Activated naive CD8-positive, alpha-beta T cell treated with anti-CD3 and anti-CD28 coated beads, Interleukin-2, amount 50 U/mL, for 16 hours (primary cell): ENCODE results near the gene PRKG2.
"Not testable (repeated sequence)": the region's sequence is repeated elsewhere in the genome, so short reads cannot be mapped to it uniquely, and the experiment has no call there.

Source experiments
- DNase-seq: peaks from one replicate; pipeline ENCODE4 v3.0.0-alpha.2; 2020; ENCODE audit warnings: low read depth, low spot score

The PRKG2 gene, protein sequence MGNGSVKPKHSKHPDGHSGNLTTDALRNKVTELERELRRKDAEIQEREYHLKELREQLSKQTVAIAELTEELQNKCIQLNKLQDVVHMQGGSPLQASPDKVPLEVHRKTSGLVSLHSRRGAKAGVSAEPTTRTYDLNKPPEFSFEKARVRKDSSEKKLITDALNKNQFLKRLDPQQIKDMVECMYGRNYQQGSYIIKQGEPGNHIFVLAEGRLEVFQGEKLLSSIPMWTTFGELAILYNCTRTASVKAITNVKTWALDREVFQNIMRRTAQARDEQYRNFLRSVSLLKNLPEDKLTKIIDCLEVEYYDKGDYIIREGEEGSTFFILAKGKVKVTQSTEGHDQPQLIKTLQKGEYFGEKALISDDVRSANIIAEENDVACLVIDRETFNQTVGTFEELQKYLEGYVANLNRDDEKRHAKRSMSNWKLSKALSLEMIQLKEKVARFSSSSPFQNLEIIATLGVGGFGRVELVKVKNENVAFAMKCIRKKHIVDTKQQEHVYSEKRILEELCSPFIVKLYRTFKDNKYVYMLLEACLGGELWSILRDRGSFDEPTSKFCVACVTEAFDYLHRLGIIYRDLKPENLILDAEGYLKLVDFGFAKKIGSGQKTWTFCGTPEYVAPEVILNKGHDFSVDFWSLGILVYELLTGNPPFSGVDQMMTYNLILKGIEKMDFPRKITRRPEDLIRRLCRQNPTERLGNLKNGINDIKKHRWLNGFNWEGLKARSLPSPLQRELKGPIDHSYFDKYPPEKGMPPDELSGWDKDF

DNA sequence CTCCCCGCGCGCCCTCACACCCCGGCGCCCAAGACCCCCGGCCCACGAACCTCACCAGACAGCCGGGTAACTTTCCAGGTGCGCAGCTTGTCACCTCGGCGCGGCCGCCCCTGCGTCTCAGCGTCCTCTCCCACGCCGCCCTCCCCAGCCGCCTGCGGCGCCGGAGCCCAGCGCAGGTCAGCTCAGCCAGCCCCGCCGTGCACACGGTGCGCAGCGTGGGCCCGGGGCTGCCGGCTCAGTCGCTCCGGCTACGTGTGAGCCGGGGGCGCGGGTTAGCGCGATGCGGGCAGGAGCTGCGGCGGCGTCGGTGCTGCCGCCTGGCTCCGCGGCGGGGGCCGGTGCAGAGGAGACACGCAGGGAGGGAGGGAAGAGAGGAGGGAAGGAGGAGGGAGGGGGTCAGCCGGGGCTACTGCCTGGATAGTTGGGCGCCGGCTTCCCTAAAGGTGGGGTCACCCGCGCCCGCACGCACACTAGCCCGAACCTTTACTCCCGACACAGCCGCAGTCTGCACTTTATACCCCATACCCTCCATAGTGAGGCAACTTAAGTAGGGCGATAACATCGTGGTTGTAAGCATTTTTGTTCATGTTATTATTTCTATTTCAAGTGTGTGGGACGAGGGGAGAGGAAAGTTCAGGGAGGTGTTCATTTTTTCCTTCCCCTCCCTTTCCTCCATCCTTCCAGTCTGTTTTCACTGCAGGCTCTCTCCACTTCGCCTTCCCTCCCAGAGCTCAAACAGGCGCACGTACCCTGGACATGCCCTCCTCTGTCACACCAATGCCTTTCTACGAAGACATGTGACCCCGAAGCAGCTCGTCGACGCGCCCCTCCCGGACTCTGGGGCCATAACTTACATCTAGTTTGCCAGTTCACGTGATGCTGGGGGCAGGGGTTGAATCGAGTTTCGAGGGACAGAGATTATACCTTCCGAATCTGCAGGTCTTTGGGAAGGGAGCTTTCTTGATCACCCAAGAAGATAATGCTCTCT, at the start of gene PRKG2:
PRKG2 (minus strand) TSS at position 342 of the 988 bp plus-strand sequence. CDS start 10,175 bp downstream, outside the sequence.
- no peak for DNase-seq

- DNase-seq = no peak
These were observed 45.5 kb upstream of the PRKG2 start for GRCh38 chr4:81260443-81261101.

- no peak for DNase-seq
These were observed 44.0 kb upstream of the PRKG2 start for GRCh38 chr4:81258841-81259550.

DNA sequence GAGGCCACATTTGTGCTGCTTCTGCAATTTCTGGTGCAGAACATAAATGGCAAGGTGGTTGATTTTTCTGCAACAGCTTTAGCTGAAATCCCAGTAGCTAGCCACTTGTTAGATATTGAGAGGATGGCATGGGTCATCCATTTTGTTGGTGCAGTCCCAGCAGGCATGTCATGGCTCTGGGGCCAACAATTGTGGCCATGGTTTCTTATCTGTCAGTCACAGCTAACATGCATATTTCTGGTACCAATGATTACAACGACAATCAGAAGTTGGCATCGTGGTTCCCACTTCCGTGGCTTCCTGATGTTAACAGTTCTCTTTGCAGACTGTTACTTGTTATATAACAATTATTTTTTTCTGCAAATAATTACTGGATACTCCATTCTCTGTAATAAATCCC, 42.8 kb upstream of the PRKG2 start:
- DNase-seq = no peak

DNA sequence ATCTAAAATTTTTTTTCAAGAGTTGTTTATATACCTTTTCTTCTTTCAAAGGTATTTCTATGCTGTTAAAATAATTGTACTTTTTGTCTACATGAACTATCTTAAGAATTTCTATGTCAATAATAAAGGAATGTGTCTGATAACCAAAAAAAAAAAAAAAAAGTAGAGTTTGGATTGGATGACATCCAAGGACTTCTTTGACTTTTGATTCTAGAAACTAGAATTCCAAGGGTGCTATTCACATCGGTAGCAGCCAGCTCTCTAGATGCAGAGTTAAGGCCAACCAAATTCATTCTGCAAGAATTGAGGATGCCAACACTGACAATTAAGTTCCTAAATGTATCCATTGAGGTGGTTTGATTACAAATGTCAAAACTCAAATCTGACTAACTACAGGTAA, 42.0 kb upstream of the PRKG2 start:
- no peak for DNase-seq

- no peak for DNase-seq
These were observed 41.3 kb upstream of the PRKG2 start for GRCh38 chr4:81256059-81256970.

GRCh38 chr4:81255524-81255923, 40.5 kb upstream of the PRKG2 start:
- no peak for DNase-seq

- no peak for DNase-seq
These were observed 35.4 kb upstream of the PRKG2 start for GRCh38 chr4:81250430-81250829.

- no peak for DNase-seq
These were observed 30.4 kb upstream of the PRKG2 start for GRCh38 chr4:81245218-81246009.

DNA sequence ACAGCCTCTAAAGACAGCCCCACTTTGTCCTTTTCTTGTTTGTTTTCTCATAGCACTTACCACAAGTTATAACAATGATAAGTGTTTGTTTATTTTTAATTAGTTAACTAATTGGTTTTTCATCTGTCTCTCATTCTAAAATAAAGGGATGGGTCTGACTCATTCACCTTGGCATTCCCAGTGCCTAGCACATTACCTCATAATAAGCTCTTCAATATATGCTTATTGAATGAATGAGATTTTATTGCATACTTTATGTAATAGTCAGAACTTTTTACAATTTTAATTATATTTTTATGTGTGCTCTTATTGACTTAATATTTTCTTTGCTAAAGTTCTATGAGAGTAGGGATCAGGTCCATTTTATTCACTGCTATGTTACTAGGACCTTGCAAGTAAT, 22.8 kb upstream of the PRKG2 start:
- DNase-seq = no peak

DNA sequence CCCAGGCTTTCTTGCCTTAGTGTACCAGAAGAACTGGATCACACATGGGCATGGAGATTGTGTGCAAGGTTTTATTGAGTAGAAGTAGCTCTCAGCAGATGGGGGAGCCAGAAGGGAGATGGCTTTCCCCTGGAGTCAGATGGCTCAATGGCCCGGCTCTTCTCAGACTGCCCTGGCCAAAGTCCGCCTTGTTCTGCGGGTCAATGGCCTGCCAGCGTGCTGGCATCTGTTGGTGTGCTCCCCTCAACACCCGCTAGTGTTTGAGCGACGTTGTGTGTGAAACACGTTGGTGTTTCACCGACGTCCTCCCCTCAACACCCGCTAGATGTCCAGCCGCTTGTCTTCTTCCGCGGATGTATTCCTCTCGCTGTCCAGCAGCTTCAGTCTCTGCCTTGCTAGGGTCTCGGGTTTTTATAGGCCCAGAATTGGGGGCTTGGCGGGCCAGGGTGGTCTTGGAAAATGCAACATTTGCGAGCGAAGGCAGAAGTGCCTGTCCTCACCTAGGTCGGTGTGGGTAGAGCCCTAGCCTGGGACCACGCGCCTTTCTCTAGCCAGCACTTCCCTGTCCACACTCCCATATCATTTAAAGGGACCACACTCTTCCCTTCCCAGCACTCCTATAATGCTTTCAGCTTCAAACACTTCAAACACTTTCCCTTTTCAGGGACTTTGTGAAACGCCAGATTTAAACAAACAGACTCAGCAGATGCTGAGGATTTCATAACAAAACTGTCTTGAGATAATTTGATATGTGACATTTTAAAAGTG, 21.1 kb upstream of the PRKG2 start:
- no peak for DNase-seq

GRCh38 chr4:81227968-81228367, 12.9 kb upstream of the PRKG2 start:
- DNase-seq = no peak

- DNase-seq = no peak
These were observed 12.1 kb upstream of the PRKG2 start for GRCh38 chr4:81227138-81227537.

DNA sequence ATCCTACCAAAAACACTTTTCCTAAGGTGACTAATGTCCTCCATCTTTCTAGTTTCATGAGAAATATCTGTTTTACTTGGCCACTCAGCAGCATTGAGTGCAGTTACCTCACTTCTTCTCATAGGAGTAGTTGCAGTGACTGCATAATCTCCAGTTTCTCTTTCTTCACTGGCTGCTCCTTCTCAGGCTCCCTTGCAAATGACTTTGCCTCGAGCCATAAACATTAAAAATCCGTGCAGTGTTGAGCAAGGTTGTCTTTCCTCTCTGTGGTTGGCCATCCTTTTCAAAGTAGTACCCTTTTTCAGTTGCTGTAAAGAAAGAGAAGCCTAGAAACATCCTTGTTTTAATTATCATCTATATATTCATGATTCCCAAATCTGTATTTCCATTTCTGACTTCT, 10.2 kb upstream of the PRKG2 start:
- DNase-seq = no peak

GRCh38 chr4:81222082-81222472, 7.1 kb upstream of the PRKG2 start:
- not testable (repeated sequence) for DNase-seq

DNA sequence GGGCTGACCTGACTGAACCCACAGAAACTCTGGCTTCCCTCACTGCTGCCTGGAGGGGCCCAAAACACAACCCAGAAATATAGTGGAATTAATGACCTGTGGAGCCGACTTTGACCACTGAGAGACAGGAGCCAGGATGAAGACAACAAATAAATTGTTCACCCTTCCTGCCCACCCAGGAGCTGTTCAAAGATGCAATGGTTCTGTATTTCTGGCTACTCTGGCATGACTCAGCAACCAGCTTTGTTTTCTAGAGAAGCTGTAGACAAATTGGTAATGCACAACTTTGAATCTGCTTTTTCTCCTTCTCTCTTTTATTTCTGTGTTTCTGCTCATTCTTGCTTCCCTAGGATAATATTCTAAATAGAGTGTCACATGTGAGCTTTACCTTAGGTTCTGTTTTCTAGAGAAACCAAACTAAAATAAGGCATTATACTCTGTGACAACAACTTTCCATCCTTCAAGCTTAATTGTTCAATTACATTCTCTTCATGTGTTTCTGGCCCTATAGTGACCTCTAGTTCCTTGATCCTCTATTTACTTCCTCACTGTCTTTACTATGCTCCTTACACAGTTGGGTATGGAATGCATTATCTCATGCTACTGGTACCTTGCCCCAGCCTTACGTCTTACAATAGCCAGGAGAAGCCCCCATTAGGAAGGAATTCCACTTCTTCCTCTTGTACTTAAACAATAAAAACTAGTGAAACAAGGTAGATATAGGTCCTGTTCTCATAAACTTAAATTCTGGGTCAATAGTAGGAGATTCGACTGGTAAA, 6.5 kb upstream of the PRKG2 start:
- DNase-seq = no peak

GRCh38 chr4:81220271-81220670, 5.2 kb upstream of the PRKG2 start:
- DNase-seq = no peak
